GM21737 (cell line): ENCODE measurements around the gene GEMIN8.
A peak's percentile ranks its signal among the peaks of the same experiment; 100 is the strongest.

Experiments
- ATAC-seq: cut with Tn5 transposase; IDR thresholded peaks from one replicate; pipeline ENCODE4 v1.9.1; 2021; ENCODE audit warnings: mild to moderate bottlenecking, moderate library complexity; ENCODE audit not compliant: unreplicated experiment

GEMIN8 gene

GRCh38 chrX:14029425-14030173 lies at the start of gene GEMIN8:
Gene GEMIN8, minus strand, starts transcription at chrX:14029892. Its CDS starts 8,414 bp downstream, at chrX:14021478.
- ATAC-seq: peak; percentile 72

GRCh38 chrX:14076639-14077038 lies 46.9 kb upstream of the GEMIN8 start:
- ATAC-seq: no peak

- ATAC-seq: no peak
Observed at GRCh38 chrX:14073556-14073955, 43.9 kb upstream of the GEMIN8 start.

- no peak for ATAC-seq
Observed at GRCh38 chrX:14073071-14073470, 43.4 kb upstream of the GEMIN8 start.

- no peak for ATAC-seq
Observed at GRCh38 chrX:14065800-14066199, 36.1 kb upstream of the GEMIN8 start.

- ATAC-seq: no peak
Observed at GRCh38 chrX:14064626-14065432, 35.1 kb upstream of the GEMIN8 start.

- ATAC-seq: no peak
Observed at GRCh38 chrX:14062524-14062923, 32.8 kb upstream of the GEMIN8 start.

GRCh38 chrX:14056206-14056605 lies 26.5 kb upstream of the GEMIN8 start:
- no peak for ATAC-seq

GRCh38 chrX:14051416-14051815 lies 21.7 kb upstream of the GEMIN8 start:
- no peak for ATAC-seq

GRCh38 chrX:14050709-14051108 lies 21.0 kb upstream of the GEMIN8 start:
- no peak for ATAC-seq

GRCh38 chrX:14043209-14043608 lies 13.5 kb upstream of the GEMIN8 start:
- no peak for ATAC-seq

- no peak for ATAC-seq
Observed at GRCh38 chrX:14039344-14039743, 9.7 kb upstream of the GEMIN8 start.

GRCh38 chrX:14038375-14039085 lies 8.8 kb upstream of the GEMIN8 start:
- no peak for ATAC-seq

GRCh38 chrX:14032406-14032805 lies 2.7 kb upstream of the GEMIN8 start:
- ATAC-seq: no peak

- ATAC-seq: no peak
Observed at GRCh38 chrX:14030174-14030530, 460 bp upstream of the GEMIN8 start.

GRCh38 chrX:14029039-14029424 lies 660 bp downstream of the GEMIN8 start:
- ATAC-seq: no peak

- no peak for ATAC-seq
Observed at GRCh38 chrX:14028473-14028872, 1.2 kb downstream of the GEMIN8 start.

GRCh38 chrX:14027511-14028019 lies 2.1 kb downstream of the GEMIN8 start:
- peak; percentile 35 for ATAC-seq

- ATAC-seq: no peak
Observed at GRCh38 chrX:14027036-14027435, 2.7 kb downstream of the GEMIN8 start.

GRCh38 chrX:14026121-14026520 lies 3.6 kb downstream of the GEMIN8 start:
- ATAC-seq: no peak

- no peak for ATAC-seq
Observed at GRCh38 chrX:14022019-14022418, 7.7 kb downstream of the GEMIN8 start.
